ENCODE results near the gene ZNF319.

DNA sequence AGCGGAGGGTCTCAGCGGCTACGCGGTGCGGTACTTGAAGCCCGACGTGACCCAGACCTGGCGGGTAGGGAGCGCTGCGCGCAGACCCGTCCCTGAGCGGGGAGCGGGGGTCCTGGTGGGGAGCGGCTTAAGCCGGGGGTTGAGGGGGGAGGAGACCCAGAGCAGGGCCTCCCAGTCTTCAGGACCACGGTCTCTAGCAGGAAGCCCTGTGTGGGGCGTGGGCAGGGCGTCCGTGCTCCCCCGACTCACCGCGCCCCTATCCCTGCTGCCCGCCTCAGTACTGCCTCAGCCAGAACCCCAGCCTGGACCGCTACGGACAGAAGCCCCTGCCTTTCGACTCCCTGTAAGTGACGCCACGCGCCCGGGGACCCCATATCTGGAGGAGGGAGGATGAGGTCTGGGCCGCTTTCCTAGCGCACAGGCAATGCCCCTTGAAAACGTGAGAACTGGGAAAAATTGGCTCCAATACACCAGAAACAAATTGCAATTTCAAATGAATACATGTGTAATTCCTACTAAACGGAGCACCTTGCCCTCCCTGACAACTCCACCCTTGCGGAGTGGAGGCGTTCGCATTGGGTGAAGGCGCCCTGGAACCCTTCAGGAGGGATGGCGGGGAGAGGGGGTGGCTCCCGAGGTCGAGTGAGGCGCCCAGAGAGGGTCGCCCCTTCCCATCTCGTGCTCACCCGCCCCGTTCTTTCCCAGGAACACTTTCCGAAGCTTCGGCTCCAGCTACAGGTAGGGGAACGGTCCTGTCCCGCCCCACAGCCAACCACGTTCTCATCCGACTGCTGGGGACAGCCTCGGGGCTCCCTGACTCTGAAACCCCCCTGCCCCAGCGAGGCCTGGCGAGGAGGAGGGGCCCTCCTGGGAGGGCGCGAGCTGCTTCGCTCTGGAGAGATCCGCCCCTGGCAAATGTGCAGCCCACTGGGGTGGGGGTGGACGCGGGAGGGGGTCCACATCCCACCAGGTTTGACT, 15.0 kb downstream of the ZNF319 start:
- TF ChIP-seq CTCF (conservative IDR thresholded peaks at IDR 0.05; ENCODE audit: low read depth in 2 of 2) (no peak), EZH2 (IDR thresholded peaks at IDR 0.05; ENCODE audit: low read depth, unreplicated experiment) (peak; percentile 47), CREB1 (CRISPR knock-in tag; IDR thresholded peaks at IDR 0.05; ENCODE audit: low read depth) (no peak), NANOG (IDR thresholded peaks at IDR 0.05; ENCODE audit: borderline replicate concordance) (no peak), POLR2AphosphoS5 (IDR thresholded peaks at IDR 0.05; ENCODE audit: low read depth) (no peak), ZNF331 (CRISPR knock-in tag; IDR thresholded peaks at IDR 0.05; ENCODE audit: low read depth) (no peak), JUNB (IDR thresholded peaks at IDR 0.05; ENCODE audit: unreplicated experiment) (no peak), EZH2phosphoT487 (IDR thresholded peaks at IDR 0.05; ENCODE audit: unreplicated experiment) (no peak), REST (IDR thresholded peaks at IDR 0.05; ENCODE audit: unreplicated experiment) (no peak), ZNF114 (CRISPR knock-in tag; IDR thresholded peaks at IDR 0.05) (no peak), STAT1 (IDR thresholded peaks at IDR 0.05; ENCODE audit: unreplicated experiment) (no peak), ZNF462 (CRISPR knock-in tag; IDR thresholded peaks at IDR 0.05) (no peak)
- TF ChIP-seq, protein P1, sequence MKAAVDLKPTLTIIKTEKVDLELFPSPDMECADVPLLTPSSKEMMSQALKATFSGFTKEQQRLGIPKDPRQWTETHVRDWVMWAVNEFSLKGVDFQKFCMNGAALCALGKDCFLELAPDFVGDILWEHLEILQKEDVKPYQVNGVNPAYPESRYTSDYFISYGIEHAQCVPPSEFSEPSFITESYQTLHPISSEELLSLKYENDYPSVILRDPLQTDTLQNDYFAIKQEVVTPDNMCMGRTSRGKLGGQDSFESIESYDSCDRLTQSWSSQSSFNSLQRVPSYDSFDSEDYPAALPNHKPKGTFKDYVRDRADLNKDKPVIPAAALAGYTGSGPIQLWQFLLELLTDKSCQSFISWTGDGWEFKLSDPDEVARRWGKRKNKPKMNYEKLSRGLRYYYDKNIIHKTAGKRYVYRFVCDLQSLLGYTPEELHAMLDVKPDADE (IDR thresholded peaks at IDR 0.05), result no peak
